Keratinocyte (primary cell): ENCODE data around the gene JAG2. TPM values are rescaled to one million over a fixed set of nuclear protein-coding genes. Genes with fewer than 3 reads are reported as not detected.

Experiments
- DNase-seq: peaks from one replicate; pipeline ENCODE4 v3.0.0-alpha.2; 2011; ENCODE audit warnings: low read depth, missing footprints, low spot score
- FAIRE-seq: peaks from 2 replicates; lab custom pipeline; 2011; peaks lifted over from hg19 to GRCh38; lab: Jason Lieb, UNC
- H2AFZ ChIP-seq: 2 replicates; pipeline ENCODE4 v1.6.0; 2012; ENCODE audit warnings: low read length, control low read depth, inconsistent platforms; ENCODE audit not compliant: control insufficient read depth
- H3K27ac ChIP-seq: 2 replicates; pipeline ENCODE4 v1.5.1; 2011; ENCODE audit warnings: low read length; ENCODE audit not compliant: control insufficient read depth, insufficient read depth
- H3K27me3 ChIP-seq: 3 replicates; pipeline ENCODE4 v1.6.0; 2011; ENCODE audit warnings: low read length; ENCODE audit not compliant: control insufficient read depth, insufficient read depth; ENCODE audit errors: extremely low read depth
- H3K36me3 ChIP-seq, 2 experiments: 2 replicates in 1 of 2; 3 replicates in 1 of 2; pipeline ENCODE4 v1.5.1; 2011; ENCODE audit warnings: low read length in 2 of 2, mild to moderate bottlenecking in 1 of 2; ENCODE audit not compliant: control insufficient read depth in 2 of 2, insufficient read depth in 2 of 2; ENCODE audit errors: extremely low read depth in 1 of 2
- H3K4me1 ChIP-seq: 3 replicates; pipeline ENCODE4 v1.5.1; 2011; ENCODE audit warnings: low read length; ENCODE audit not compliant: control insufficient read depth, insufficient read depth; ENCODE audit errors: extremely low read depth
- H3K4me2 ChIP-seq: 3 replicates; pipeline ENCODE4 v1.6.0; 2011; ENCODE audit warnings: low read depth, low read length; ENCODE audit not compliant: control insufficient read depth, insufficient read depth; ENCODE audit errors: extremely low read depth
- H3K4me3 ChIP-seq, 3 experiments: fragments of 200-600 bp in 1 of 3; sonication (generic) in 1 of 3; 2 replicates in 2 of 3; 3 replicates in 1 of 3; pipeline ENCODE4 v1.5.1; 2011 to 2016; ENCODE audit warnings: low read length in 3 of 3, mild to moderate bottlenecking in 3 of 3, control low read depth in 2 of 3, inconsistent platforms in 1 of 3, low read depth in 1 of 3, mixed read lengths in 1 of 3, mixed run types in 1 of 3, moderate library complexity in 1 of 3; ENCODE audit not compliant: control insufficient read depth in 2 of 3, insufficient read depth in 2 of 3; ENCODE audit errors: extremely low read depth in 1 of 3
- H3K79me2 ChIP-seq: 2 replicates; pipeline ENCODE4 v1.6.0; 2012; ENCODE audit warnings: low read length; ENCODE audit not compliant: control insufficient read depth, insufficient read depth
- H3K9ac ChIP-seq: 3 replicates; pipeline ENCODE4 v1.6.0; 2011; ENCODE audit warnings: low read length; ENCODE audit not compliant: control insufficient read depth, insufficient read depth; ENCODE audit errors: extremely low read depth
- H3K9me1 ChIP-seq: 3 replicates; pipeline ENCODE4 v1.6.0; 2011; ENCODE audit warnings: low read length; ENCODE audit not compliant: control insufficient read depth, insufficient read depth; ENCODE audit errors: extremely low read depth
- H3K9me3 ChIP-seq: 2 replicates; pipeline ENCODE4 v1.5.1; 2012; ENCODE audit warnings: low read depth, low read length; ENCODE audit not compliant: control insufficient read depth
- H4K20me1 ChIP-seq: 3 replicates; pipeline ENCODE4 v1.6.0; 2011; ENCODE audit warnings: low read length; ENCODE audit not compliant: control insufficient read depth, insufficient read depth; ENCODE audit errors: extremely low read depth
- CTCF ChIP-seq, 3 experiments: IDR thresholded peaks in 1 of 3; conservative IDR thresholded peaks in 1 of 3; optimal IDR thresholded peaks in 1 of 3; 2 replicates in 2 of 3; 3 replicates in 1 of 3; pipeline versions ENCODE3 to v1.5.1; 2011; ENCODE audit warnings: low read length in 3 of 3, mild to moderate bottlenecking in 3 of 3, moderate library complexity in 2 of 3, control low read depth in 1 of 3, inconsistent platforms in 1 of 3; ENCODE audit not compliant: insufficient read depth in 2 of 3; ENCODE audit errors: extremely low read depth in 1 of 3
- EZH2 ChIP-seq: IDR thresholded peaks from one replicate; pipeline ENCODE4 v1.6.1; 2012; ENCODE audit warnings: inconsistent platforms, mild to moderate bottlenecking, low read length, moderate library complexity
- dilution Hi-C: fragments of 300-500 bp; cut with MboI; formaldehyde crosslinking; loops from one replicate; pipeline ENCODE4 v1.7.0; 2020; ENCODE audit warnings: low sequenced_read_pairs; ENCODE audit not compliant: extremely low pct_ligation_motif_present
- polyA plus RNA-seq, 5 experiments: library from polyadenylated mRNA; depleted of rRNA in 3 of 5; stranded (reverse) in 3 of 5; stranded (forward) in 1 of 5; unstranded in 1 of 5; fragments of >200 nt; gene quantifications; 1 replicate in 1 of 5; 2 replicates in 3 of 5; 3 replicates in 1 of 5; pipeline versions ENCODE4 v1.2.1 to v1.2.3, GENCODE V29; 2011 to 2012; ENCODE audit warnings: missing spikeins in 2 of 5, low read depth in 1 of 5, low replicate concordance in 1 of 5

The JAG2 gene
- polyA plus RNA-seq, 1 donor (not counting 4 experiments of a cell fraction or from before 2014, with no cell fraction given), result 28.3 TPM

GRCh38 chr14:105207460-105207901 is 38.9 kb upstream of the JAG2 start:
- no peak overlapping the region for H3K4me2 ChIP-seq
- FAIRE-seq (no peak), DNase-seq (no peak)
- peaks cover 0 to 7% of the 10 kb centered on the region in 2 experiments for H3K36me3 ChIP-seq
- H3K4me1 ChIP-seq, result peaks cover 11% of the 10 kb centered on the region
- H3K9me3 ChIP-seq, result no peaks in the 10 kb centered on the region
- H3K4me3 ChIP-seq, result no peak overlapping the region
- H3K27ac ChIP-seq, result no peak overlapping the region
- no peak overlapping the region for H2AFZ ChIP-seq
- dilution Hi-C loops, result no loop called here
- no peaks in the 10 kb centered on the region for H3K27me3 ChIP-seq
- no peaks in the 10 kb centered on the region for H4K20me1 ChIP-seq
- H3K9ac ChIP-seq, result no peak overlapping the region
- H3K79me2 ChIP-seq, result no peaks in the 10 kb centered on the region
- TF ChIP-seq EZH2 (no peak), CTCF (optimal IDR thresholded peaks at IDR 0.05 in 1 of 3, IDR thresholded peaks at IDR 0.05 in 1 of 3, conservative IDR thresholded peaks at IDR 0.05 in 1 of 3; ENCODE audit: extremely low read depth in 1 of 3, insufficient read depth in 2 of 3, low read length in 3 of 3) (peak in 1 of 3 experiments; percentile 12)
- no peaks in the 10 kb centered on the region for H3K9me1 ChIP-seq

- no peaks in the 10 kb centered on the region for H3K9me1 ChIP-seq
- H3K9ac ChIP-seq, result no peak overlapping the region
- H3K4me3 ChIP-seq, result no peak overlapping the region
- H3K4me1 ChIP-seq, result peaks cover 11% of the 10 kb centered on the region
- peaks cover 0 to 3% of the 10 kb centered on the region in 2 experiments for H3K36me3 ChIP-seq
- dilution Hi-C loops, result no loop called here
- no peaks in the 10 kb centered on the region for H3K79me2 ChIP-seq
- no peak for DNase-seq
- no peak overlapping the region for H2AFZ ChIP-seq
- no peaks in the 10 kb centered on the region for H3K9me3 ChIP-seq
- no peaks in the 10 kb centered on the region for H3K27me3 ChIP-seq
- H3K4me2 ChIP-seq, result no peak overlapping the region
- H3K27ac ChIP-seq, result no peak overlapping the region
- H4K20me1 ChIP-seq, result no peaks in the 10 kb centered on the region
- no peak for TF ChIP-seq CTCF (optimal IDR thresholded peaks at IDR 0.05 in 1 of 3, IDR thresholded peaks at IDR 0.05 in 1 of 3, conservative IDR thresholded peaks at IDR 0.05 in 1 of 3; ENCODE audit: extremely low read depth in 1 of 3, insufficient read depth in 2 of 3, low read length in 3 of 3)
- no peak for TF ChIP-seq EZH2
- FAIRE-seq, result no peak
Measured at GRCh38 chr14:105206873-105207272, 38.3 kb upstream of the JAG2 start.
